GM12878 (cell line): ENCODE data around the gene DAO. TPM values are rescaled to one million over a fixed set of nuclear protein-coding genes. Genes with fewer than 3 reads are reported as not detected.

Source experiments
- ATAC-seq: fragments of 200-7000 bp; cut with Tn5 transposase; 3 replicates; pipeline ENCODE4 v1.9.1; 2020; ENCODE audit warnings: mild to moderate bottlenecking, moderate library complexity
- BruUV-seq: library from RNA; stranded (reverse); fragments of 400-500 nt; replicated peaks from 2 replicates; lab custom pipeline; 2021; lab: Mats Ljungman, UMichigan
- CTCF ChIA-PET: fragments of 300-600 bp; sonication (Branson Sonifier 250); formaldehyde crosslinking; extraction: SDS; loops from one replicate; lab custom pipeline; 2021; ENCODE audit warnings: inconsistent platforms; lab: Yijun Ruan, JAX
- POLR2A ChIA-PET: fragments of 350-600 bp; formaldehyde crosslinking; extraction: SDS; loops from one replicate; lab custom pipeline; 2021; ENCODE audit warnings: inconsistent platforms; lab: Charles Lee
- RAD21 ChIA-PET: fragments of 300-600 bp; sonication (Branson Sonifier 250); formaldehyde crosslinking; loops from one replicate; lab custom pipeline; 2023; ENCODE audit warnings: antibody characterized with exemption; ENCODE audit not compliant: unreplicated experiment; lab: Charles Lee
- SMC1A ChIA-PET: fragments of 300-600 bp; sonication (Branson Sonifier 250); formaldehyde crosslinking; loops from one replicate; lab custom pipeline; 2023; ENCODE audit not compliant: unreplicated experiment, uncharacterized antibody; lab: Charles Lee
- DNase-seq: peaks from one replicate; pipeline ENCODE4 v3.0.0-alpha.2; 2011; ENCODE audit warnings: low read depth, low spot score
- FAIRE-seq: peaks from 3 replicates; lab custom pipeline; 2011; peaks lifted over from hg19 to GRCh38; lab: Jason Lieb, UNC
- H2AFZ ChIP-seq: 2 replicates; pipeline ENCODE4 v1.6.0; 2011; ENCODE audit warnings: low read depth, low read length, control low read depth; ENCODE audit not compliant: control insufficient read depth
- H3K27ac ChIP-seq: 2 replicates; pipeline ENCODE4 v1.5.1; 2011; ENCODE audit warnings: control low read depth; ENCODE audit not compliant: control insufficient read depth, insufficient read depth
- H3K27me3 ChIP-seq, 2 experiments: replicated peaks in 1 of 2; 2 replicates each; pipeline versions ENCODE4 v1.6.0 to v1.6.1; 2011; ENCODE audit warnings: low read length in 1 of 2; ENCODE audit not compliant: control insufficient read depth in 2 of 2, insufficient read depth in 2 of 2
- H3K36me3 ChIP-seq, 2 experiments: 2 replicates each; pipeline ENCODE4 v1.5.1; 2011; ENCODE audit warnings: low read length in 1 of 2; ENCODE audit not compliant: control insufficient read depth in 2 of 2, insufficient read depth in 2 of 2
- H3K4me1 ChIP-seq: 2 replicates; pipeline ENCODE4 v1.6.1; 2011; ENCODE audit warnings: mild to moderate bottlenecking, low read length, moderate library complexity, mixed read lengths; ENCODE audit not compliant: control insufficient read depth, insufficient read depth
- H3K4me2 ChIP-seq: 2 replicates; pipeline ENCODE4 v1.6.0; 2011; ENCODE audit warnings: control low read depth; ENCODE audit not compliant: control insufficient read depth, insufficient read depth
- H3K4me3 ChIP-seq: fragments of 200-600 bp; sonication (generic); 2 replicates; pipeline ENCODE4 v1.5.1; 2016
- H3K79me2 ChIP-seq: 2 replicates; pipeline ENCODE4 v1.6.0; 2011; ENCODE audit warnings: low read length; ENCODE audit not compliant: control insufficient read depth, insufficient read depth
- H3K9ac ChIP-seq: 2 replicates; pipeline ENCODE4 v1.8.0; 2011; ENCODE audit warnings: low read length, control low read depth, mixed read lengths; ENCODE audit not compliant: control insufficient read depth, insufficient read depth
- H3K9me3 ChIP-seq: replicated peaks from 3 replicates; pipeline ENCODE4 v1.5.1; 2011; ENCODE audit warnings: mild to moderate bottlenecking, low read length; ENCODE audit not compliant: control insufficient read depth, insufficient read depth
- H4K20me1 ChIP-seq: 2 replicates; pipeline ENCODE4 v1.6.0; 2011; ENCODE audit not compliant: control insufficient read depth, insufficient read depth
- ATF2 ChIP-seq: IDR thresholded peaks from 2 replicates; pipeline ENCODE4 v1.6.1; 2012; ENCODE audit warnings: low read length, inconsistent platforms
- ATF3 ChIP-seq: IDR thresholded peaks from 2 replicates; pipeline ENCODE4 v1.6.1; 2011; ENCODE audit warnings: low read depth, mild to moderate bottlenecking, low read length, moderate library complexity, borderline replicate concordance; ENCODE audit errors: extremely low read depth
- CREM ChIP-seq: IDR thresholded peaks from 2 replicates; pipeline ENCODE4 v1.6.1; 2014; ENCODE audit warnings: antibody characterized with exemption, low read depth
- CUX1 ChIP-seq: IDR thresholded peaks from 2 replicates; pipeline ENCODE4 v1.6.1; 2012; ENCODE audit warnings: improper control_type of control experiment, low read depth, low read length; ENCODE audit not compliant: insufficient replicate concordance
- EGR1 ChIP-seq, 2 experiments: IDR thresholded peaks; 1 replicate in 1 of 2; 2 replicates in 1 of 2; pipeline ENCODE4 v1.6.1; 2011 to 2012; ENCODE audit warnings: low read depth in 2 of 2, low read length in 2 of 2, borderline replicate concordance in 1 of 2, mild to moderate bottlenecking in 1 of 2, moderate library complexity in 1 of 2
- EZH2 ChIP-seq: IDR thresholded peaks from 2 replicates; pipeline ENCODE4 v1.6.1; 2012; ENCODE audit warnings: low read depth, mild to moderate bottlenecking, control low read depth, inconsistent platforms, low read length, borderline replicate concordance; ENCODE audit not compliant: control insufficient read depth
- FOXK2 ChIP-seq: fragments of 450-650 bp; IDR thresholded peaks from 2 replicates; pipeline ENCODE4 v1.6.1; 2017; ENCODE audit warnings: mild to moderate bottlenecking, moderate library complexity
- IRF3 ChIP-seq: fragments of 450-650 bp; IDR thresholded peaks from 2 replicates; pipeline ENCODE4 v1.6.1; 2014; ENCODE audit warnings: mild to moderate bottlenecking
- MAX ChIP-seq: IDR thresholded peaks from 2 replicates; pipeline ENCODE4 v1.6.1; 2012; ENCODE audit warnings: low read depth, low read length, improper control_type of control experiment
- MYC ChIP-seq: IDR thresholded peaks from 2 replicates; pipeline ENCODE4 v1.6.1; 2011; ENCODE audit warnings: mild to moderate bottlenecking, low read length, moderate library complexity, inconsistent platforms; ENCODE audit not compliant: insufficient read depth, insufficient replicate concordance, insufficient read length, severe bottlenecking
- NBN ChIP-seq: fragments of 450-650 bp; IDR thresholded peaks from 2 replicates; pipeline ENCODE4 v1.6.1; 2016
- NFYA ChIP-seq: IDR thresholded peaks from 2 replicates; pipeline ENCODE4 v1.6.1; 2011; ENCODE audit warnings: low read depth, mild to moderate bottlenecking, low read length, improper control_type of control experiment, borderline replicate concordance
- SREBF1 ChIP-seq: IDR thresholded peaks from 2 replicates; pipeline ENCODE4 v1.6.1; 2012; ENCODE audit warnings: mild to moderate bottlenecking, low read length
- WGBS: methylation state at CpG from one replicate; pipeline ENCODE4 v1.1.6; 2016; ENCODE audit warnings: low lambda C conversion rate; ENCODE audit not compliant: insufficient replicate concordance, insufficient coverage; ENCODE audit errors: missing lambda C conversion rate; 5-methylcytosine and 5-hydroxymethylcytosine counted together
- in situ Hi-C: fragments of 300-500 bp; cut with MboI; formaldehyde crosslinking; loops from 9 replicates; pipeline ENCODE4 v1.14.3; 2018; ENCODE audit warnings: mixed read lengths
- intact Hi-C: fragments of 100-400 bp; cut with micrococcal nuclease; formaldehyde crosslinking; loops from one replicate; pipeline ENCODE4 v1.14.2; 2022; ENCODE audit not compliant: unreplicated experiment
- polyA plus RNA-seq, 11 experiments: library from polyadenylated mRNA; depleted of rRNA in 4 of 11; unstranded in 6 of 11; stranded (reverse) in 5 of 11; fragments of >200 nt; fragmentation: Nextera tagmentation in 4 of 11; fragmentation: Illumina TruSeq in 1 of 11; extraction: Ambion mirVana in 4 of 11; extraction: Trizol in 1 of 11; gene quantifications; 1 replicate in 1 of 11; 2 replicates in 10 of 11; pipeline versions ENCODE4 v1.2.1 to v1.2.3, GENCODE V29; 2011 to 2016; ENCODE audit warnings: inconsistent platforms in 2 of 11, missing spikeins in 2 of 11, low read depth in 1 of 11
- total RNA-seq, 4 experiments: library from RNA; depleted of rRNA in 3 of 4; stranded (reverse); fragments of >200 nt in 3 of 4; fragmentation: Illumina TruSeq in 1 of 4; extraction: Trizol in 1 of 4; gene quantifications; 2 replicates each; pipeline versions ENCODE4 v1.2.1 to v1.2.3, GENCODE V29; 2013 to 2021

Gene DAO
- total and polyA plus RNA-seq, 10 of the 15 experiments (the other 5 are each of a cell fraction or from before 2014, with no cell fraction given): 0.15 TPM; not detected in 9

- TF ChIP-seq IRF3 (no peak), FOXK2 (no peak), ATF2 (no peak), SREBF1 (no peak)
Observed at GRCh38 chr12:108886873-108887629, 7.2 kb downstream of the DAO start (continued).

GRCh38 chr12:108888031-108888430 lies 8.1 kb downstream of the DAO start:
- Histone ChIP-seq H2AFZ (no peak overlapping the region), H3K27ac (no peak overlapping the region), H3K4me3 (no peak overlapping the region), H3K9ac (no peak overlapping the region), H4K20me1 (no peaks in the 10 kb centered on the region), H3K27me3 (no peaks in the 10 kb centered on the region; a peak in 1 of 4 replicates), H3K4me2 (no peak overlapping the region), H3K36me3 (no peaks in the 10 kb centered on the region), H3K4me1 (peaks cover 4% of the 10 kb centered on the region; the same call in 1 of the 2 replicates), H3K79me2 (no peaks in the 10 kb centered on the region), H3K9me3 (no peaks in the 10 kb centered on the region; the same call in 2 of the 3 replicates)
- no peak for DNase-seq
- POLR2A ChIA-PET: no interaction called here
- FAIRE-seq: no peak
- SMC1A ChIA-PET: no interaction called here
- BruUV-seq: no TSS peak
- RAD21 ChIA-PET: no interaction called here
- in situ Hi-C loops (loop anchor here (5.0 kb wide), 2 partner anchors 64 to 204 kb away; partner anchors contain the start of gene ALKBH2), intact Hi-C loops (no loop called here)
- 34% methylated on average over 6 of the region's 6 CpGs for WGBS
- CTCF ChIA-PET: interaction anchor here (2.0 kb wide), 1 partner anchor 63 kb away, joined by 5 read pairs; no protein-coding TSS in a partner anchor
- ATAC-seq: no peak
- TF ChIP-seq ATF3: no peak
- no peak for TF ChIP-seq EGR1 (IDR thresholded peaks at IDR 0.05; ENCODE audit: borderline replicate concordance in 1 of 2, low read depth in 2 of 2, low read length in 2 of 2)
- TF ChIP-seq CREM: no peak
- TF ChIP-seq NFYA: no peak
- TF ChIP-seq MAX: no peak
- no peak for TF ChIP-seq CUX1
- no peak for TF ChIP-seq EZH2
- TF ChIP-seq MYC: no peak
- no peak for TF ChIP-seq NBN
